Astrocyte (in vitro differentiated cells and primary cell): ENCODE data around the gene PPP2R2B.

Experiments used
- EZH2 ChIP-seq: IDR thresholded peaks from 2 replicates; pipeline ENCODE4 v1.6.1; 2012; ENCODE audit warnings: mild to moderate bottlenecking, low read length, inconsistent platforms; ENCODE audit not compliant: insufficient read depth
- TF ChIP-seq, protein P1 (sequence below): IDR thresholded peaks from 2 replicates; pipeline ENCODE4 v1.5.1; 2011; ENCODE audit warnings: low read depth, mild to moderate bottlenecking, inconsistent platforms, low read length, moderate library complexity; ENCODE audit not compliant: insufficient read depth

- TF ChIP-seq, protein P1, sequence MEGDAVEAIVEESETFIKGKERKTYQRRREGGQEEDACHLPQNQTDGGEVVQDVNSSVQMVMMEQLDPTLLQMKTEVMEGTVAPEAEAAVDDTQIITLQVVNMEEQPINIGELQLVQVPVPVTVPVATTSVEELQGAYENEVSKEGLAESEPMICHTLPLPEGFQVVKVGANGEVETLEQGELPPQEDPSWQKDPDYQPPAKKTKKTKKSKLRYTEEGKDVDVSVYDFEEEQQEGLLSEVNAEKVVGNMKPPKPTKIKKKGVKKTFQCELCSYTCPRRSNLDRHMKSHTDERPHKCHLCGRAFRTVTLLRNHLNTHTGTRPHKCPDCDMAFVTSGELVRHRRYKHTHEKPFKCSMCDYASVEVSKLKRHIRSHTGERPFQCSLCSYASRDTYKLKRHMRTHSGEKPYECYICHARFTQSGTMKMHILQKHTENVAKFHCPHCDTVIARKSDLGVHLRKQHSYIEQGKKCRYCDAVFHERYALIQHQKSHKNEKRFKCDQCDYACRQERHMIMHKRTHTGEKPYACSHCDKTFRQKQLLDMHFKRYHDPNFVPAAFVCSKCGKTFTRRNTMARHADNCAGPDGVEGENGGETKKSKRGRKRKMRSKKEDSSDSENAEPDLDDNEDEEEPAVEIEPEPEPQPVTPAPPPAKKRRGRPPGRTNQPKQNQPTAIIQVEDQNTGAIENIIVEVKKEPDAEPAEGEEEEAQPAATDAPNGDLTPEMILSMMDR, result no peak
- TF ChIP-seq EZH2, result no peak
These were observed 190.9 kb downstream of the PPP2R2B start for GRCh38 chr5:146687630-146688029.
